Ramos (cell line): ENCODE data around the gene TRIM50.
"Not testable (repeated sequence)": the region's sequence is repeated elsewhere in the genome, so short reads cannot be mapped to it uniquely, and the experiment has no call there.

Source experiments
- in situ Hi-C: fragments of 300-500 bp; cut with MboI; formaldehyde crosslinking; loops from one replicate; pipeline ENCODE4 v1.14.3; 2022; ENCODE audit warnings: low sequenced_read_pairs; ENCODE audit not compliant: unreplicated experiment

Gene TRIM50

DNA sequence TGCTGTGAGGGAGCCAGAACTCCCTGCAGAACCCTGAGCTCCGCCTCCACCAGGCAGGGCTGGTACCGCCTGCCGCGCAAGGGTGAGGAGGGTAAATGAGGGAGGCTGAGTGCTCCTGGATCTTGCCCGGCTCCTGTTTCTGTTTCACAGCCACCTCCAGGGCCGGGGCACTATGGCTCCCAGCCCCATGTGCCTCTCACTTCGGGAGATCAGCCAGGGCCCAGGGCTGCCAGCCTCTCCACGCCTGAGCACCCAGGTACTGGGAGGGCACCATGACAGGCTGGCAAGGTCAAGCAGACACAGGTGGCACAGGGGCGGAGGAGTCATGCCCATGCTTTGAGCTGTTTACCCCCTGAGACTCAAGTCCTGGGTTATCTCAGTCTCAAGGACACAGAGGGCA is 8.3 kb downstream of the TRIM50 start:
- in situ Hi-C loops, result not testable (repeated sequence)

DNA sequence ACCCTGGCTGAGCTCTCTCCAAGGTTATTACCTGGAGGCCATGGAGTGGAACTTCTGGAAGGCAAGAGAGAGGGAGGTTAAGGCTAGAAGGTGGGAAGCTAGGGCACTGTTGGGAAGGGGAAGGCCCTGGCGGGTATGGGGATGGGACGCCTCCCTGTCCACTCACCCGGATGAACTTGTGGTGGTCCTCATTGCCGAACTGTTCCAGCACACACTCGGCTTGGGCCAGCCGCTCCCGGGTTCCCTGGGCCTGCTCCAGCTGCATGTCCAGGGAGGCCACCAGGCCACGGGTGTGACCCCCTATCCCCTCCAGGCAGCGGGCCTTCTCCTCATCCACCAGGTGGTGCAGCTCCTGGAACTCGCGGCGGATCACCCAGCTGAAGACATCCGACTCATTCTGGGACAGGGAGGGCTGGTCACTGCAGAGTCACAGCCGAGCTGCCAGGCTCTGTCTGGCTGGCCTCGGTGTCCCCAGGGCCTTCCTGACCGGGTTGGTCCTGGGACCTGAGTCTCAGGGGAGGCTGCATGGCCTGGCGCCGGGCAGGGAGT is 9.2 kb downstream of the TRIM50 start:
- in situ Hi-C loops, result not testable (repeated sequence)

DNA sequence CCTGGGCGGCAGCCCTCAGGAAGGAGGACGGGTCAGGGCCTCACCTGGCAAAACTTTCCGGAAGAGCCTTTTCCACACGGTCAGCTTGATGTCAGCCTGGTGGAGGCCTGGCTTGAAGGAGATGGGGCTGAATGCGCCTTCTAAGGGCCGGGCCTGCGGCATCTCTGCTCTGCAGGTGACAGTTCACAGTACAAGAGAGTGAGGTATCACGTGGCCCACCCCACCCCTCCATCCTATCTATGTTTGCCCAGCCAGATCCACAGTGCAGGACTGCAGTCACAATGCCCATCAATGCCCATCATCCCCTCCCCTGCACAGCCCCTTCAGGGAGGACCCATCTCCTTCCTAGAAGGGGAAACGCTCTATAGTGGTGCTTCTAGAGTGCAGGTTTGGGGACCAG is 11.4 kb downstream of the TRIM50 start:
- in situ Hi-C loops, result no loop called here

DNA sequence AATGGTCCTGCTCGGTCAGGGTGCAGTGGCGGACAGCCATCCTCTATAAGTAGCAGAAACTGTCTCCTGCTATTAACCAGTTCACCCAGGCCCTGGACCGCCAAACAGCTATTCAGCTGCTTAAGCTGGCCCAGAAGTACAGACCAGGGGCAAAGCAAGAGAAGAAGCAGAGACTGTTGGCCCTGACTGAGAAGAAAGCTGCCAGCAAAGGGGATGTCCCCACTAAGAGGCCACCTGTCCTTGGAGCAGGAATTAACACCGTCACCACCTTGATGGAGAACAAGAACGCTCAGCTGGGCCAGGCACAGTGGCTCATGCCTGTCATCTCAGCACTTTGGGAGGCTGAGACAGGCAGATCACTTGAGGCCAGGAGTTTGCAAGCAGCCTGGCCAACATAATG is 13.6 kb downstream of the TRIM50 start:
- in situ Hi-C loops, result no loop called here

DNA sequence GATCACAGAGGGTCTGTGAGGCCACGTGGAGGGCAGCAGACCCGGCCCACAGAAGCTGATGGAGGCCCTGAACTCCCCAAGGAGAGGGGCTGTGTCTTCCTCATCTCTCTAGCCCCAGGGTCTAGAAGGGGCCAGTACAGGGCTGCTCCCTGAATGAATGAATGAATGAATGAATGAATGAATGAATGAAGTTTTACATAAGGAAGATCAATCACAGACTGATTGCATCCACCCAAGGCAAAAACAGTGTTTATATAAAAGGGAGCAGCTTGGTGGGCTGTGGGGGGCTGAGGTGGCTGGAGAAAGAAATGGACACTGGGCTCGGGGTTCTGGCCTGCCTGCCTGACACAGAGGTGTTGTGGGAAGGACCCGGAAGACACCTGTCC is 14.4 kb downstream of the TRIM50 start:
- in situ Hi-C loops, result no loop called here

DNA sequence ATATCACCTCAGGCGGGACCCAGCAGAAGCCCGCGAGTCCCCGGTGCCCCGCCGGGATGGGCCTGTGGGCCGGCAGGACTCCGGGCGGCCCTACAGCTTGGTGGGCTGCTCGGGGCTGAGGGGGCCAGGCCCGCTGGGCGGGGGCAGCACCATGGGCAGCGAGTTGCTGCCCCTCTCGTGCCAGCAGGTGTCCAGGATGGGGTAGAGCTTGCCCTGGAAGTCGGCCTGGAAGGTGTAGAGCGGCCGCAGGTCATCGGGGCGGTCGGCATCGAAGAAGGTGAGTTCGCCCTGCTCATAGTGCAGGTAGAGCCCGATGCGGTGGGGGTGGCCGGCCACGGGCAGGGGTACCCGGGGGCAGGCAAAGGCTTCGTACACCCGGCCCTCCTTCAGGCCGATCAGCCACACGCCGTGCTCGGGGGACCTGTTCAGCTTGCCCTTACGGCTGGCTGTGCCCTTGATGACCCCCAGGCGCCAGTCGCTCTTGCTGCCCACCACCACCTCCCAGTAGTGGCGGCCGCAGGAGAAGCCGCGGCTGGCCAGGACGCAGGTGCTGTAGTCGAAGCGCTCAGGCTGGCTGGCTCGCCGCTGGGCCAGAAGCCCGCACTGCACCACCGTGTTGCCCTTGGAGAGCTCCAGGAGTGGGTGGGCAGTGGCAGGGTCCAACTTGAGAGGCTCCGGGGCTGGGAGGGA is 14.9 kb downstream of the TRIM50 start:
- in situ Hi-C loops, result no loop called here

DNA sequence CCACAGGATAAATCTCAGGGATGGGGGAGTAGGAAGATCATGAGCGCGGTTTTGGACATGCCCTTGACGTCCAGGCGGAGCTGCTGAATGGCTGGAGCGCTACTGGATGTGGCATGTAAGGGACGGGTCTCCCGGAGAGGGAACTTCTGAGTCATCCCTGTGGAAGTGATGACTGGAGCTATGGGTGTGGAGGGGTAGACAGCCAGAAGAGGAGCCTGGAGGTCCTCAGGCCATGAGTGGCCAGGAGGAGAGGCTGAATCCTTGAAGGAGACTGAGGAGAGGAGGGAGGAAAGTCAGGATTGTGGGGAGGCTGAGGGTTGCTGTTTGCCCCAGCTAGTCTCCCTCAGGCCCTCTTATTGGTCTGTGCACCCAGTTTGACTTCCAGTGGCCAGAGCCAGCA is 16.5 kb downstream of the TRIM50 start:
- in situ Hi-C loops, result not testable (repeated sequence)

DNA sequence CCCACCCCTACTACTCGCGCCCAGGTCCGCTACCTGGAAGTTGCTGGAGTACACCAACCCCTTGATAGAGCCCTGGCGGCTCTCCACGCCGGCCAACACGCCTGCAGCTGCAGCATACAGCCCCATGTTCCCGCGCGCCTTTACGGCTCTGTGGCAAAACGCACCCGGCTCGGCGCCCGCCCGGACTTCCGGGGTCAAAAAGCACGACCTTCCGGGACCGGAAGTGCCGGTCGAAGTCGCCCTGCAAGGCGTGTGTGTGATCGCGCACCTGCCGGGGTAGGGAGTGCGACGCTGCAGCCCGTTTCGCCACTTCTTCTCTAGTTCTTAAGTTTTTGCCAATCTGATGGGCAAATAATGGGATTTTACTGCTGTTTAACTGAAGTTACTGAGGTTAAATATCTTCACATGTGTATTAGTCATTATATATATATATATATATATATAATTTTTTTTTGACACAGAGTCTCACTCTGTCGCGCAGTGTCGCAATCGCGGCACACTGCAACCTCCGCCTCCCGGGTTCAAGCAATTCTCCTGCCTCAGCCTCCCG is 19.1 kb downstream of the TRIM50 start, which contains the start of gene NSUN5:
NSUN5 (minus strand) TSS at position 162 of the 550 bp plus-strand sequence; CDS start at position 126, 36 bp downstream.
- in situ Hi-C loops, result no loop called here

DNA sequence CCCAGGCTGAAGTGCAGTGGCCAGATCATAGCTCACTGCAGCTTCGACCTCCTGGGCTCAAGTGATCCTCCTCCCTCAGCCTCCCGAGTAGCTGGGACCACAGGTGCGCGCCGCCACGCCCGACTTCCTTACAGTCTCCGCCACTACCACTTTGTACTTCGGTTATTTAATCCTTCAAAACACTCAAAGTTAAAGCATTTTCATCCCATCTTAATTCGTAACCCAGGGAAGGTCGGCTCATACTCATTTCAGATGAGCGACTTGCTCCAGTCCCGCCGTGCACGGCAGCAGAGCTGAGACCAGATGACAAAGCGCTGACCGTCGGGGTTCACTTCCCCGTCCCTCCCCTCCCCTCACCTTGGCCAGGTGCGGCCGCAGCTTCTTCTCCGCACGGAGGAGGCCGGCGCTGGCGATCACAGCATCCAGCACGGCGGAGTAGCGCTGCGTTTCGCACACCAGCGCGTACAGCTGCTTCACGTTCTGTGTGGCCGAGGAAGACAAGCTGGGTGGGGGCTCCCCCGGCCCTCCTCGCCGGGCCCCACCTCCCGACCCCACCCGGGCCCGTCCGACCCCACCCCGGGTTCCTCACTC is 19.7 kb downstream of the TRIM50 start:
- in situ Hi-C loops, result no loop called here

DNA sequence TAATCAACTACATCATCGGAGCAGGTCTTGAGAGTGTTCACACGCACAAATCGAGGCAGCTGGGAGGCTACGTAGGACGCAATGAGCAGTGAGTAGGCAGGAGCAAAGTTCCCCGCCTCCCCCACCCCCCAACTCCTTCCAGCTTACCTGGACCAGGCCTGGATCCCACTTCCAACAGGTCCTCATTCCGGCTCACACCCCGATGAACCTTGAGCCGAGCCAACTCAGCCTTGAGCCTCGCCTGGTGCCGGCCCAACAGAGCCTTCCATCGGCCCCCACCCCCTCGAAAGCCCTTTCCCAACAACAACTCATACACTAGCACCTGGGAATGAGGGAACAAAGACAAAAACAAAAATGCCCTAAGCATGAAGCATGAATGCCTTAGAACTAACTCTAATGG is 20.4 kb downstream of the TRIM50 start:
- in situ Hi-C loops, result no loop called here

DNA sequence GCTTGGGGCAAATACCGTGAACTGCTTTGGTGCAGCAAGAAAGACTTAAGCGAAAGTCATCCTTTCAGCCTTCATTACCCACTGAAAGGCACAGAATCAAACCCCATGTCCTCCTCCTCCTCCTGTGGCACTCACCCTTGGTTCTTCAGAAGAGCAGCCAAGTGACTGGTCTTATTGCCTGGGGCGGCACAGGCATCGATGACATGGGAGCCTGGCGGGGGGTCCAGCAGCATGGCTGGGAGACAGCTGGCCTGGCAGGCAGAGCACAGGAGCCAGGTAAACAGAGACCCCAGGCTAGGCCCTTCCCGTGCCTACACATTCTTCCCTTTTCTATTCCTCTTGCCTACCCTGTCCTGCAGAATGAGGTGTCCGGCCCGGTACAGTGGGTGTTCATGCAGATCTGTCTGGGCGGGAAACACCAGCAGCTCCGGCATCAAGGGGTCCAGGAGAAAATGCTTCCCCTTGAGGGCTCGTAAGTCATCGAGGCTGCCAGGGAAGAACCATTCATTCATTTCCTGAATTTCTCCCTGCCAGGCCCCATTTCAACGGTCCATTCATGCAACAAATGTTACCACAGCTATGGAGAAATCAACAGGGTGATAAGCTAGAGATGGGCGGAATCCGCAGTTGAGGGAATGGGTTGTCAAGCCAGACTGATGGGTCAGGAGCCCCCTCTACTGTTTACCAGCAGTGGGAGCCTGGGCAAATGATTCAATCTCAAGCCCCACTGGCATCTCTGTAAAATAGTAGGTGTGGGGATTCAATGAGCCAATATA is 23.1 kb downstream of the TRIM50 start:
- in situ Hi-C loops, result not testable (repeated sequence)

DNA sequence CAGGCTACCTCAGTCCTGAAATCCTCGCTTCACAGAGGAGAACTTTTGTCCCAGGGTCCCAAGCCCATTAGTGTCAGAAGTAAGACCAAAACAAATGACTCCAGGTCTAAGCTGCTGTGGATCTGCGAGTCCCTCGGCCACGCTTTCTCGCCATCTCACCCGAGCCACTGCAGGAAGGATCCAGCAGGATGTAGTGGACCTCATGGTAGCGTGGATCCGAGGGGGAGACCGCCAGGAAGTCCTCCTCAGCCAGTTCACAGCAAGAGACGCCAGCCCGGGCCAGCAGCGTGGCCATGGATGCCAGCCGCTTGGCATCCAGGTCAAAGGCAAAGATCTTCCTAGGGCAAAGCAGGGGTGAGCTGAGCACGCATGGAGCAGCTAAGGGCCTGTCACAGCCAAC is 23.8 kb downstream of the TRIM50 start:
- in situ Hi-C loops, result no loop called here

DNA sequence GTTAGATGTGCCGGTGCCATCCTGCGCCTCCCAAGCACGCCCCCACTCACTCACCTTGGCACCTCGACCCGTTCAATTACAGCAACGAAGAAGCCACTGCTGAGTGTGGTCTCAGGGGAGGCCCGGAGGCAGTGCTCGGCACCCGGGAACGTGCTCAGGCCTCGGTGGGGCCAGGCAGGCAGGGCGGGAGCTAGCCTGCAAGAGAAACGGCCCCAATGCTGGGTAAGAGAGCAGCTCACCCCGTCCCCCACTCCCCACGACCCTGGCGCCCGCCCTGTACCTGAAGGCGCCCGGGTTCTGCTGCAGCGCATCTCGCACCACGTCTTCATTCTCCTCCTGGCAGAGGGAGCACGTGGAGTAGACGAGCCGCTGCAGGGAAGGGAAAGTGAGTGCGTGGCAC is 24.3 kb downstream of the TRIM50 start:
- in situ Hi-C loops, result no loop called here

DNA sequence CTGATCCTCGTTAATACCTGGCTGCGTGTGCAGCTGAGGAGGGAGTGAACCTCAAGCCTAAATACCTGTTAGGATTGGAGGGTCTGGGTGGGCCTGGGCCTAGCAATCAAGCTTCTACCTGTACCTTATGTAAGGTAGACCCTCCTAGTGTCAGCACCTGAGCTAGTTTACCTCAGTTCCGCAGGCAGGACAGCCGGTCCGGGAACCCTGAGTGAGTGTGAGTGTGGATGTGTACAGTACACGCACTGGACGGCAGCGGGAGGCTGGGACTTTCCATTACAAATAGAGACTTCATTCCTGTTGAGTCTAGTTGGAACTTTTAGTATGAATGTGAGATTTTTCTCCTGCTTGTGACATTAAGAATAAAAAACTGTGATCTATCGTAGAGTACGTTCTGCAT is 25.0 kb downstream of the TRIM50 start:
- in situ Hi-C loops, result not testable (repeated sequence)

DNA sequence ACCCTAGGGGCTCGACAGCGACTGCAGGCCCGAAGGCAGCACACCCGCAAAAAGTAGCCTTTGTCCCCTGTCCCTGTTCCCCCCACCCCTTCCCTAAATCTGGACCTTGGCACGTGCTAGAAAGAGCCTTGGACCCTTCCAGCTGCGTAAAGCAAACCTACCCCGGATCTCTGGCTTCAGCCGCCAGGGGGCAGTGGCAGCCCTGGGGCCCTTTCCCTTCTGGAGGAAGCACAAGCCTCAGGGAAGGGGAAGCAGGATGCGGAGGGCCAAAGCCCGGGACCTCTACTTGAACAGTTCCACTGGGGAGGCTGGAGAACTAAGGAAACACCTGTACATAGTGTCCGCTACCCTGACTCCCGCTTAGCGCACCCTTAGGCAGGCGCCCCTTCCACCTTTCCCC is 26.8 kb downstream of the TRIM50 start:
- in situ Hi-C loops, result not testable (repeated sequence)

DNA sequence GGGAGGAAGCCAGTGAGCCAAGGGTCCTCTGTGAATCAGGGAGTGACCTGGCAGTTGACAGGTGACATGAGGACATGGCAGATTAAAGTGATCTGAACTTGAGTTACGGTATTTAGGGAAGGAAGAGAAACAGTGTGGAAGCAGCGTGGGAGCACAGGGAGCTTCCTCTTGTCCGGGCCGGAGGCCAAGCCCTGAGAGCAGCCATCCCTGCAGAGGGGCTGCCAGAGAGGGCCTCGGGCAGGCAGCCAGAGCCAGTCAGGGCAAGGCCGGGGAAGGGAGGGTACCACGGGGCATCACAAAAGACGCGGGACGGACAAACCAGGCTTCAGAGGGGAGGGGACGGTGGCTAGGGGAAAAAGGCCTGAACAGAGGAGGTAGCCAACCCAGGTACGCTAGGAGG is 28.1 kb downstream of the TRIM50 start:
- in situ Hi-C loops, result not testable (repeated sequence)

DNA sequence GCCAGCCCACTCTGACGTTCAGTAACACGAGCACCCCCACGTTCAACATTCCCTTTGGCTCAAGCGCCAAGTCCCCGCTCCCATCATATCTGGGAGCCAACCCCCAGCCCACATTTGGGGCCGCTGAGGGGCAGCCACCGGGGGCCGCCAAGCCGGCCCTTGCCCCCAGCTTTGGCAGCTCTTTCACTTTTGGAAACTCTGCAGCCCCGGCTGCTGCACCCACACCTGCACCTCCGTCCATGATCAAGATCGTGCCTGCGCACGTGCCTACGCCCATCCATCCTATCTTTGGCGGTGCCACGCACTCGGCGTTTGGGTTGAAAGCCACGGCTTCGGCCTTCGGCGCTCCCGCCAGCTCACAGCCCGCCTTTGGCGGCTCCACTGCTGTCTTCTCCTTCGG is 30.2 kb downstream of the TRIM50 start:
- in situ Hi-C loops, result not testable (repeated sequence)

DNA sequence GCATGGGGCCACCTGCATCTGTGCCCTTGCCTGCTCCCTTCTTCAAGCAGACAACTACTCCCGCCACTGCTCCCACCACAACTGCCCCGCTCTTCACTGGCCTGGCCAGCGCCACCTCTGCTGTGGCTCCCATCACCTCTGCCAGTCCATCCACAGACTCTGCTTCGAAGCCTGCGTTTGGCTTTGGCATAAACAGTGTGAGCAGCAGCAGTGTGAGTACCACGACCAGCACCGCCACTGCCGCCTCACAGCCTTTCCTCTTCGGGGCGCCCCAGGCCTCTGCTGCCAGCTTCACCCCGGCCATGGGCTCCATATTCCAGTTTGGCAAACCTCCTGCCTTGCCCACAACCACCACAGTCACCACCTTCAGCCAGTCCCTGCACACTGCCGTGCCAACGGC is 30.6 kb downstream of the TRIM50 start:
- in situ Hi-C loops, result not testable (repeated sequence)

DNA sequence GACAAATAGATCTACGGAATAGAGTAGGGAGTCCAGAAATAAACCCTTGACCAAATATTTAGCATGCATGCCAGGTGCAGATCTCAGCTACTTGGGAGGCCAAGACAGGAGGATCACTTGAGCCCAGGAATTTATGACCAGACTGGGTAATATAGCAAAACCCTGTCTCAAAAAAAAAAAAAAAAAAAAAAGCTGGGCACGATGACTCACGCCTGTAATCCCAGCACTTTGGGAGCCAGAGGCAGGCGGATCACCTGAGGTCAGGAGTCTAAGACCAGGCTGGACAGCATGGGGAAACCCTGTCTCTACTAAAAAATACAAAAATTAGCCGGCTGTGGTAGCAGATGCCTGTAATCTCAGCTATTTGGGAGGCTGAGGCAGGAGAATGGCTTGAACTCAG is 50.7 kb downstream of the TRIM50 start:
- in situ Hi-C loops, result not testable (repeated sequence)

DNA sequence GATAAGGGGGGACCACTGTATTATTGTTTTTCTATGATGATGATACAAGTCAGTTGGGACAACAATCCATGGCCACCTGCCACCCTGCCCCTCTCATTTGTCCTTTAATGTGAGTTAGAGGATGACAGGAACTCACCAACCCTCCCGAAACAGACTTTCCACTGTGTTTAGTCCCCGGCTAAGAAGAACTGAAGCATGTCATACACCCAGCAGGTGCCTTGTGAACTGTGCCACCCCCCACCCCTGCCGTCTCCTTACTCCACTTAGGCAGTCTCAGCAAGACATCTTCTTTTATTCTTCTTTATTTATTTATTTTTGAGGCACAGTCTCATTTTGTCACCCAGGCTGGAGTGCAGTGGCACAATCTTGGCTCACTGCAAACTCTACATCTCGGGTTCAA is 60.1 kb downstream of the TRIM50 start:
- in situ Hi-C loops, result not testable (repeated sequence)
